GM13977 (cell line): ENCODE measurements around the gene PAX2.

Experiments used
- DNase-seq: peaks from one replicate; pipeline ENCODE4 v3.0.0; 2012; ENCODE audit warnings: low spot score
- CTCF ChIP-seq: IDR thresholded peaks from 2 replicates; pipeline ENCODE4 v1.5.1; 2012; ENCODE audit warnings: mild to moderate bottlenecking, control low read depth; ENCODE audit not compliant: insufficient read depth; ENCODE audit errors: extremely low read depth, missing control alignments
- in situ Hi-C: fragments of 300-500 bp; cut with MboI; formaldehyde crosslinking; loops from one replicate; pipeline ENCODE4 v1.12.0; 2022; ENCODE audit warnings: low sequenced_read_pairs, low pct_unique_long_range_greater_than_20kb, mixed read lengths, inconsistent platforms; ENCODE audit not compliant: unreplicated experiment

The PAX2 gene

GRCh38 chr10:100837300-100837699 is 91.9 kb downstream of the PAX2 start:
- no peak for DNase-seq
- TF ChIP-seq CTCF: no peak
- in situ Hi-C loops: no loop called here

- in situ Hi-C loops: no loop called here
- no peak for DNase-seq
- no peak for TF ChIP-seq CTCF
Measured at GRCh38 chr10:100838986-100839385, 93.6 kb downstream of the PAX2 start.

GRCh38 chr10:100841528-100841927 is 96.1 kb downstream of the PAX2 start:
- TF ChIP-seq CTCF: no peak
- in situ Hi-C loops: no loop called here
- no peak for DNase-seq

GRCh38 chr10:100847440-100847839 is 102.1 kb downstream of the PAX2 start:
- in situ Hi-C loops: no loop called here
- no peak for TF ChIP-seq CTCF

GRCh38 chr10:100848770-100849169 is 103.4 kb downstream of the PAX2 start:
- no peak for TF ChIP-seq CTCF
- no peak for DNase-seq
- in situ Hi-C loops: no loop called here

More at GRCh38 chr10:100847440-100847839, 102.1 kb downstream of the PAX2 start:
- no peak for DNase-seq

GRCh38 chr10:100858261-100858660 is 112.9 kb downstream of the PAX2 start:
- TF ChIP-seq CTCF: no peak
- in situ Hi-C loops: no loop called here
- DNase-seq: no peak
